GM19035 (cell line): Measurements from ENCODE around the gene C2CD4B.

Experiments
- ATAC-seq: cut with Tn5 transposase; IDR thresholded peaks from one replicate; pipeline ENCODE4 v1.9.1; 2021; ENCODE audit not compliant: unreplicated experiment

Gene C2CD4B

GRCh38 chr15:62165104-62165792 is at the start of gene C2CD4B:
TSS of gene C2CD4B (minus strand) at chr15:62165285. CDS start at chr15:62164984, 301 bp downstream.
- ATAC-seq: no peak

- no peak for ATAC-seq
These were observed 47.7 kb upstream of the C2CD4B start for GRCh38 chr15:62212741-62213140.

GRCh38 chr15:62211348-62211747 is 46.3 kb upstream of the C2CD4B start:
- ATAC-seq: no peak

GRCh38 chr15:62209821-62210220 is 44.7 kb upstream of the C2CD4B start:
- ATAC-seq: no peak

GRCh38 chr15:62209322-62209721 is 44.2 kb upstream of the C2CD4B start:
- no peak for ATAC-seq

- no peak for ATAC-seq
These were observed 43.8 kb upstream of the C2CD4B start for GRCh38 chr15:62208884-62209283.

- no peak for ATAC-seq
These were observed 43.3 kb upstream of the C2CD4B start for GRCh38 chr15:62208367-62208766.

GRCh38 chr15:62190675-62191074 is 25.6 kb upstream of the C2CD4B start:
- no peak for ATAC-seq

- ATAC-seq: no peak
These were observed 25.2 kb upstream of the C2CD4B start for GRCh38 chr15:62190274-62190673.

GRCh38 chr15:62188744-62189143 is 23.7 kb upstream of the C2CD4B start:
- ATAC-seq: no peak

- no peak for ATAC-seq
These were observed 22.8 kb upstream of the C2CD4B start for GRCh38 chr15:62187910-62188309.

- ATAC-seq: no peak
These were observed 22.3 kb upstream of the C2CD4B start for GRCh38 chr15:62187425-62187824.

- no peak for ATAC-seq
These were observed 21.5 kb upstream of the C2CD4B start for GRCh38 chr15:62186578-62186977.

GRCh38 chr15:62183130-62183529 is 18.0 kb upstream of the C2CD4B start:
- no peak for ATAC-seq

GRCh38 chr15:62173215-62173614 is 8.1 kb upstream of the C2CD4B start:
- ATAC-seq: no peak

- ATAC-seq: no peak
These were observed 6.8 kb upstream of the C2CD4B start for GRCh38 chr15:62171882-62172281.

- ATAC-seq: no peak
These were observed 799 bp upstream of the C2CD4B start for GRCh38 chr15:62165793-62166375.

- no peak for ATAC-seq
These were observed 535 bp downstream of the C2CD4B start for GRCh38 chr15:62164396-62165103.

- no peak for ATAC-seq
These were observed 1.1 kb downstream of the C2CD4B start for GRCh38 chr15:62164014-62164395.

GRCh38 chr15:62163397-62164013 is 1.6 kb downstream of the C2CD4B start:
- ATAC-seq: no peak

- ATAC-seq: no peak
These were observed 11.9 kb downstream of the C2CD4B start for GRCh38 chr15:62153228-62153627.

GRCh38 chr15:62150445-62150844 is 14.6 kb downstream of the C2CD4B start:
- ATAC-seq: no peak
